GM12872 (cell line): ENCODE measurements around the gene GIT1.

Source experiments
- TF ChIP-seq, protein P1 (sequence below): IDR thresholded peaks from 3 replicates; pipeline ENCODE4 v1.5.1; 2011; ENCODE audit warnings: low read depth, mild to moderate bottlenecking, low read length, moderate library complexity; ENCODE audit not compliant: insufficient read depth

Gene GIT1

DNA sequence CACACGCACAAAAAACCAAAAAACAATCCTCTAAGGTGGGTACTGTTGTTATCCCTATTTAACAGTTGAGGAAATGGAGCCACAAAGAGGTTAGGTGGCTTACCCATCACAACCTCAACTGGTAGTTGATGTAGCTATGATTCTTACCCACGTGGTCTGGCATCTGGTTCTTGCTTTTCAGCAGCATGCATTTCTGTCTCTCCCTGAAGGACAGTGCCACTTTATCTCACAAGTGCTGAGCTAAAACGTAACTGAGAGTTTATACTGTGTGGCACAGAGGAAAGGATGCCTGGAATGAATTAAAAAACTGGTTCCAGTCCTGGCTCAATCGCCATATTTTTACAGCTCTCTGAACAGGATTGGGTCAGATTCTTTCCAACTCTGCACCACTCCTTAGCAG lies 35.1 kb upstream of the GIT1 start:
- TF ChIP-seq, protein P1, sequence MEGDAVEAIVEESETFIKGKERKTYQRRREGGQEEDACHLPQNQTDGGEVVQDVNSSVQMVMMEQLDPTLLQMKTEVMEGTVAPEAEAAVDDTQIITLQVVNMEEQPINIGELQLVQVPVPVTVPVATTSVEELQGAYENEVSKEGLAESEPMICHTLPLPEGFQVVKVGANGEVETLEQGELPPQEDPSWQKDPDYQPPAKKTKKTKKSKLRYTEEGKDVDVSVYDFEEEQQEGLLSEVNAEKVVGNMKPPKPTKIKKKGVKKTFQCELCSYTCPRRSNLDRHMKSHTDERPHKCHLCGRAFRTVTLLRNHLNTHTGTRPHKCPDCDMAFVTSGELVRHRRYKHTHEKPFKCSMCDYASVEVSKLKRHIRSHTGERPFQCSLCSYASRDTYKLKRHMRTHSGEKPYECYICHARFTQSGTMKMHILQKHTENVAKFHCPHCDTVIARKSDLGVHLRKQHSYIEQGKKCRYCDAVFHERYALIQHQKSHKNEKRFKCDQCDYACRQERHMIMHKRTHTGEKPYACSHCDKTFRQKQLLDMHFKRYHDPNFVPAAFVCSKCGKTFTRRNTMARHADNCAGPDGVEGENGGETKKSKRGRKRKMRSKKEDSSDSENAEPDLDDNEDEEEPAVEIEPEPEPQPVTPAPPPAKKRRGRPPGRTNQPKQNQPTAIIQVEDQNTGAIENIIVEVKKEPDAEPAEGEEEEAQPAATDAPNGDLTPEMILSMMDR = no peak

DNA sequence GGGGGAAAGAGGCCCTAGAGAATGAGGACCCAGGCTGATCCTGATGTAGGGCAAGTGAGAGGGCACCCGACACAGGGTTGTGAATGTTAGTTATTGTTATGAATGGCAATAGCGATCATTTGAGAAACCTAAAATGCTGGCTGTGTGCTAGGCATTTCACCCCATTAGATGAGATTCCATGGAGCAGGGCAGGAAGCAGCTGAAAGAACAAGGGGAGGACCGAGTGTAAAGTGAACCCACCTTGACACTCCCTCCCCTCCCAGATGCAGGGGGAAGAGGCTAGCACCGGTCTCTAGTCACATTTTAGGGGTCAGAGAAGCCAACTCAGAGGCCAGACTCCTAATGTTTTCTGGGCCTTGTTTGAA lies 33.8 kb upstream of the GIT1 start:
- TF ChIP-seq, protein P1 = no peak

DNA sequence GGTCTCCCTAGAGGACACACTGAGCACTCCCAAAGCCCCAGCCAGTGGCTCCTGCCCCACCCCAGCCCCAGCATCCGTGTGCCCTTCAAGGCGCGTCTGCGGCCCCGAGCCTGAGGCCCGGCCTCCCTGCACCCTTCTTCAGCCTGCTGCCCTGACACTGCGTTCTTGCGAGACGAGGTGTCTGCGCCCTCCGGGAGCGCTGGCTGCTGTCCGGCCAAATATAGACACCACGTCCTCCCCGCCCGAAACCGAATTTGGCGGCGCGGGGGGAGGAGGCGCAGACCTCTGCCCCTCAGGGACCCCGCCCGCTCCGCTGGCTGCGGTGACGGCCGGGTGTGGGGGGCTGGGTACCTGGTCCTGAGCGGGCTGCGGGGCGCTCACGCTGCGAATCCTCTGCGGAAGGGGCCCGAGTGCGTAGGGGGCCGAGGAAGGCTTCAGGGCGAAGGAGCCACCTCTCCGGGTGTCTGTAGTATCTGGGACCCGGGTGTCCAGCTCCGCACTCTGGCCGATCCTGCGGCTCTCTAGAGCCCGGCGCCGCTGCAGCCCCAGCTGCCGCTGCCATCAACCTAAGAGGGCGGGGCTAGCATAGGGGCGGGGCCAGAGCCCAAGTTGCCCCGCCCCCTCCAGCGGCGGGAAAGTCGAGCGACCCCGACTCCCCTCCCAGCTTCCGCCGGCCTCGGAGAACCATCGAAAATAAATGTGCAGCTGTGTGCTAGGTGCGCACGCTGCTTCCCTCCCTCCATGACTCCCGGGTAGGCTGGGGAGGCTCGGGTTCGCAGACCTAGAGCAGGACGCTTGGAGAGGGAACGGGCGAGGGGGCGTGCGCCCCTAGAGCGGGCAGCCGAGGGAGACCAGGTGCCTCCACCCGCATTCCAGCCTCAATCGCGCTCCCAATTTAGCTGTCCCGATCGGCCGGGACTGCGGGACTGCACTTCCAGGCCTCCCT lies 33.2 kb upstream of the GIT1 start, which contains the start of gene CORO6:
CORO6 (minus strand) TSS at position 576 of the 946 bp plus-strand sequence. CDS start 1,491 bp downstream, outside the sequence.
- TF ChIP-seq, protein P1 = no peak

DNA sequence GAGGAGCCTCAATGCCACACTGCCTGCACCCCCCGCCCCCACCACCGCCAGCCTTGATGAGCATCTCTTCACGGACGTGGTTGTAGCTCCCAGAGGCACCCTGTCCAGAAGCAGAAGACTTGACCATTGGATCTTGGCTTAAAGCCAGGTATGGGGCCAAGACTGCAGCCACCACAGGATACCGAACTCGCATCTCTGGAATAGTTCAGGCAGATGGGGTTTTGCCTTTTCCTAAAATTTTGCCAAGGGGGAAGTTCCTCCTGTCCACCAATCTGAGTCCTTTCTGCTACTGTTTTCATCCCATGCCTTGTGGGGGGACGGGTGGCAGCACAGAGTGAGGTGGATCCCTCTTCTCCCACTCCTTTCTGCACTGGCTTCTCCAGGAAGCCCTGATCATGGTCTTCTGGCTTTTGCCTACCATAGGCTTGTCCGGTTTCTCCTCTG lies 32.3 kb upstream of the GIT1 start:
- TF ChIP-seq, protein P1 = no peak

DNA sequence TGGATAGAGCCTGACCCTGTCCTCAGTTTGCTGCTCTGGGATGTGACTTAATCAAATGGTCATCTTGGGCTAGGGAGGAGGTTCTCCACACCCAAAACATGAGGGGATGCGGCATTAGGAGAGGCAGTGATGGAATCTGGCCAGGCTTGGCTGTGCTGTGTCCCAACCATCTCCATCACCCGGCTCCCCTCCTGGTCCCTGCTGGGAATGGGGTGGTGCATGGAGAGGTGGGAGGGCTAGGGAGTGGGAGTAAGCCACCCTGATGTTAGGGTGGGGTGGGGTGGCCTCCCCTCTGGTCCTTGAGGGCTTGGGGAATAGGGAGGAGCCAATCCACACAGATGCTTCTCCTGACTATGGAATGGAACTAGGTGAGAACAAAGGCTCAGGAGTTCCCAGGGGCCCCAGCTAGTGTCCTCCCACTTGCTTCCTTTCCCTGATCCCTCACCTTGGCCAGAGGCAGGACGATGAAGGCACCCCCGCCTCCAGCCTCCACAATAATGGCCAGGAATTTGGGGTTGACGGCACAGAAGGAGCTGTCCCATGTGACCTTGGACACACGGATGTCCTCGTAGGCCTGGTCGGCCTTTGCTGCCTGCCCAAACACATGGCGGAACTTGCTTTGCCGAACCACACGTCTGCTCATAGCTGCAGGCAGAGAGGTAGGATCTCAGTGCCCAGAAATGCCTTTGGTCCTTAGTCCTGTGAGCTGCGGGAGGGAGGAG lies 31.5 kb upstream of the GIT1 start:
- TF ChIP-seq, protein P1 = no peak

DNA sequence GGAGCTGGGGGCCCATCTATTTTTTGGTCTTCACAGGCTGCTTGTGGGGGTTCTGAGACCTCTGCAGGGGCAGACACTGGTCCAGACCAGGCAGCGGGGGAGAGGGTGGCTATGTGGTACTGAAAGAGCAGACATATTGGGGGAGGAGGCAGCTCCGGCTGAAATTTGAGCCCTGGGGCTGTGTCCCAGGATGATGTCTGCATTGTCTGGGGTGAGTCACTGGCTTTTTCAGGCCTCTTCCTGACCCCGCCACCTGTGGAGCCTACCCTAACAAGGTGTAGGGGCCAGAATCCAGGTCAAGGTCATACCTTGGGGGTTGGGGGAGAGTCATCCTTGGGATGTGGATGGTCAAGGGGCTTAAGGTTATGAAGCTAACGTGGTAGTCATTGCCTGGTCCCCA lies 30.8 kb upstream of the GIT1 start:
- TF ChIP-seq, protein P1 = no peak

DNA sequence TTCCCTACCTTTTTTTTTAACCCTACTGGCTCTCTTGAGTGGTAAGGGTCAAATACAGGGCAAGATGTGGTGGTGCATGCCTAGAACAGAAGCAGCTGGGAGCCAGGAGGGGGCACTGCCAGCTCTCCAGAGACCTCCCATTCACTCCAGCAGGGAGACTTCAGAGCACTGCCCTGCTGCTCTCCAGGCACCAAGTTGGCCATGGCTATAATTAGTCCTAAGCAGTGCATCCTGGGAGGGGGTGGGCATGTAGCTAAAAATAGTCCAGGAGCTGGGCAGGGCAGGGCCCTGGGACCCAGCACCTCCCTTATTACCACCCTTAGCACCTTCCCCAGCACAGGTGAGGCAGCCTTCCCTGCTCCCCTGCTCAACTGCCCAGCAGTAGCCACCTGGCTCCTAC lies 29.8 kb upstream of the GIT1 start:
- TF ChIP-seq, protein P1 = peak; percentile 49; the same call in 2 of the 3 replicates
